Measurements from ENCODE around the gene ABCD4. TPM values are rescaled to one million over a fixed set of nuclear protein-coding genes. Genes with fewer than 3 reads are reported as not detected.

The ABCD4 gene
- total and polyA plus RNA-seq, 2 of the 4 experiments (the other 2 are of a cell fraction) = 12.2 to 20.4 TPM

DNA sequence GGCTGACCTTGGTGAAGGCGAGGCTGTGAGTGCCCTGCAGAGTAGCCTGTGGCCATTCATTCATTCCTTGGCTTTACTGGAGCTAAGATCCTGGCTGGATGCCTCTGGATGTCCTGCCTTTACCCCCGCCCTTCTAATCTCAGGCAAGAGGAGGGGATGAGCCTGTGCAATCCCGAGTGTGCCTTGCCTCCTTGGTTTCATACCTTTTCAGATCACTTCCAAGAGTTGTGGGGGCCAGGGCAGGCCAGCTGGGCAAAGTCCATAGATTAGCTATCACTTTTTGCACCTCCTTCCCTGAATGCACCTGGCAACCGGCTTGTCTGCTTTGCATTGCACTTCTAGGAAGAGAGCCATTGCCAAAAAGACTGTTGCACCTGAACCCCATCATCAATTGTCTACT is 47.0 kb upstream of the ABCD4 start:
- in situ Hi-C loops (cut with MboI; ENCODE audit: low sequenced_read_pairs) = no loop called here
- CTCF ChIA-PET = no interaction called here

More for the DNA sequence above, 47.0 kb upstream of the ABCD4 start:
- Histone ChIP-seq H3K4me3 (ENCODE audit: insufficient read depth, low read depth, low read length) (no peak overlapping the region), H3K79me1 (ENCODE audit: low read depth in 1 of 2, low read length in 2 of 2) (no peaks in the 10 kb centered on the region), H4K20me1 (ENCODE audit: insufficient read depth, low read length) (no peaks in the 10 kb centered on the region), H2AK9ac (replicated peaks; ENCODE audit: low read depth, low read length, poor library complexity) (no peak overlapping the region), H3K23ac (ENCODE audit: low read depth, low read length) (no peak overlapping the region), H3K4me2 (ENCODE audit: low read depth, low read length) (no peak overlapping the region), H2BK120ac (ENCODE audit: low read depth, low read length) (no peak overlapping the region), H3K36me3 (ENCODE audit: control insufficient read depth, insufficient read depth, low read length) (no peaks in the 10 kb centered on the region), H4K5ac (ENCODE audit: low read depth, low read length) (no peak overlapping the region), H3K9ac (ENCODE audit: low read depth, low read length) (no peak overlapping the region), H4K91ac (ENCODE audit: insufficient read depth, low read depth, low read length) (no peak overlapping the region), H3K56ac (ENCODE audit: extremely low read depth, insufficient read depth, low read length) (no peak overlapping the region), H3K9me1 (ENCODE audit: insufficient read depth, low read length) (no peaks in the 10 kb centered on the region), H3K14ac (replicated peaks; ENCODE audit: low read depth, low read length) (no peak overlapping the region), H4K8ac (ENCODE audit: low read depth in 2 of 2, low read length in 2 of 2) (no peak overlapping the region), H3K27ac (ENCODE audit: insufficient read depth, low read length) (no peak overlapping the region), H3K4ac (ENCODE audit: low read depth, low read length) (no peak overlapping the region), H3K27me3 (ENCODE audit: control insufficient read depth, insufficient read depth, low read length) (peaks cover 59% of the 10 kb centered on the region), H3K18ac (ENCODE audit: low read depth, low read length) (no peak overlapping the region), H2BK15ac (ENCODE audit: low read depth, low read length) (no peak overlapping the region), H2AFZ (replicated peaks; ENCODE audit: low read length, poor library complexity) (no peak overlapping the region), H2BK5ac (ENCODE audit: low read depth, low read length, poor library complexity, severe bottlenecking) (no peak overlapping the region), H2BK20ac (ENCODE audit: low read depth, low read length) (no peak overlapping the region), H2AK5ac (ENCODE audit: low read depth, low read length) (no peak overlapping the region), H3K4me1 (ENCODE audit: control insufficient read depth, insufficient read depth, low read length) (no peaks in the 10 kb centered on the region), H3K9me3 (ENCODE audit: control insufficient read depth, insufficient read depth, low read length) (no peaks in the 10 kb centered on the region)
- POLR2A ChIA-PET (ENCODE audit: unreplicated experiment) = no interaction called here
- intact Hi-C loops (cut with micrococcal nuclease) (no loop called here), dilution Hi-C loops (cut with HindIII; ENCODE audit: low sequenced_read_pairs, unreplicated experiment) (no loop called here)
- DNase-seq (no peak), ATAC-seq (ENCODE audit: low read depth) (no peak)
- no TSS peak for BruUV-seq (replicated peaks)
- TF ChIP-seq CHD1 (IDR thresholded peaks at IDR 0.05; ENCODE audit: low read depth, low read length) = no peak
- TF ChIP-seq SMC3 (IDR thresholded peaks at IDR 0.05; ENCODE audit: low read depth, low read length) = no peak
- no peak for TF ChIP-seq FOS (IDR thresholded peaks at IDR 0.05; ENCODE audit: low read depth, low read length)
- no peak for TF ChIP-seq RFX5 (IDR thresholded peaks at IDR 0.05; ENCODE audit: low read depth, low read length)
- TF ChIP-seq, protein P1, sequence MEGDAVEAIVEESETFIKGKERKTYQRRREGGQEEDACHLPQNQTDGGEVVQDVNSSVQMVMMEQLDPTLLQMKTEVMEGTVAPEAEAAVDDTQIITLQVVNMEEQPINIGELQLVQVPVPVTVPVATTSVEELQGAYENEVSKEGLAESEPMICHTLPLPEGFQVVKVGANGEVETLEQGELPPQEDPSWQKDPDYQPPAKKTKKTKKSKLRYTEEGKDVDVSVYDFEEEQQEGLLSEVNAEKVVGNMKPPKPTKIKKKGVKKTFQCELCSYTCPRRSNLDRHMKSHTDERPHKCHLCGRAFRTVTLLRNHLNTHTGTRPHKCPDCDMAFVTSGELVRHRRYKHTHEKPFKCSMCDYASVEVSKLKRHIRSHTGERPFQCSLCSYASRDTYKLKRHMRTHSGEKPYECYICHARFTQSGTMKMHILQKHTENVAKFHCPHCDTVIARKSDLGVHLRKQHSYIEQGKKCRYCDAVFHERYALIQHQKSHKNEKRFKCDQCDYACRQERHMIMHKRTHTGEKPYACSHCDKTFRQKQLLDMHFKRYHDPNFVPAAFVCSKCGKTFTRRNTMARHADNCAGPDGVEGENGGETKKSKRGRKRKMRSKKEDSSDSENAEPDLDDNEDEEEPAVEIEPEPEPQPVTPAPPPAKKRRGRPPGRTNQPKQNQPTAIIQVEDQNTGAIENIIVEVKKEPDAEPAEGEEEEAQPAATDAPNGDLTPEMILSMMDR (conservative IDR thresholded peaks at IDR 0.05; ENCODE audit: low read depth, low read length) = no peak
- TF ChIP-seq, protein P2, sequence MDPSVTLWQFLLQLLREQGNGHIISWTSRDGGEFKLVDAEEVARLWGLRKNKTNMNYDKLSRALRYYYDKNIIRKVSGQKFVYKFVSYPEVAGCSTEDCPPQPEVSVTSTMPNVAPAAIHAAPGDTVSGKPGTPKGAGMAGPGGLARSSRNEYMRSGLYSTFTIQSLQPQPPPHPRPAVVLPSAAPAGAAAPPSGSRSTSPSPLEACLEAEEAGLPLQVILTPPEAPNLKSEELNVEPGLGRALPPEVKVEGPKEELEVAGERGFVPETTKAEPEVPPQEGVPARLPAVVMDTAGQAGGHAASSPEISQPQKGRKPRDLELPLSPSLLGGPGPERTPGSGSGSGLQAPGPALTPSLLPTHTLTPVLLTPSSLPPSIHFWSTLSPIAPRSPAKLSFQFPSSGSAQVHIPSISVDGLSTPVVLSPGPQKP (IDR thresholded peaks at IDR 0.05; ENCODE audit: borderline replicate concordance, low read depth, low read length) = no peak
- TF ChIP-seq MXI1 (IDR thresholded peaks at IDR 0.05; ENCODE audit: borderline replicate concordance, low read depth, low read length) = no peak
- no peak for TF ChIP-seq MAFK (IDR thresholded peaks at IDR 0.05; ENCODE audit: low read depth, low read length)
- no peak for TF ChIP-seq BHLHE40 (IDR thresholded peaks at IDR 0.05; ENCODE audit: low read depth, low read length)
- no peak for TF ChIP-seq CEBPB (IDR thresholded peaks at IDR 0.05; ENCODE audit: low read depth, low read length)
- WGBS, 2 experiments (ENCODE audit: extremely low coverage in 2 of 2, insufficient read length in 1 of 2) = 20% methylated on average over 2 of the region's 4 CpGs; no CpG with 5 or more reads in 1 of the 2 experiments

Measured in IMR-90 (cell line).